Nephron (organoid): ENCODE data around the gene SMYD1.

Experiments used
- H3K27ac Mint-ChIP-seq, 3 experiments: 2 replicates each; pipeline ENCODE4 v1.8.0; 2020; ENCODE audit warnings: mixed read lengths in 3 of 3, mild to moderate bottlenecking in 2 of 3, moderate library complexity in 1 of 3
- H3K27me3 Mint-ChIP-seq: 2 replicates; pipeline ENCODE4 v1.8.0; 2021; ENCODE audit warnings: low read depth, mild to moderate bottlenecking, moderate library complexity, mixed read lengths
- H3K36me3 Mint-ChIP-seq: 2 replicates; pipeline ENCODE4 v1.8.0; 2020; ENCODE audit warnings: low read depth, mixed read lengths
- H3K4me1 Mint-ChIP-seq: 2 replicates; pipeline ENCODE4 v1.8.0; 2020; ENCODE audit warnings: mixed read lengths
- H3K4me3 Mint-ChIP-seq, 3 experiments: 2 replicates each; pipeline ENCODE4 v1.8.0; 2020; ENCODE audit warnings: mild to moderate bottlenecking in 3 of 3, mixed read lengths in 3 of 3, moderate library complexity in 2 of 3
- H3K9me3 Mint-ChIP-seq: 2 replicates; pipeline ENCODE4 v1.8.0; 2020; ENCODE audit warnings: mixed read lengths
- TF ChIP-seq, protein P1 (sequence below), 3 experiments: fragments of 200-600 bp; sonication (generic); IDR thresholded peaks; one replicate each; pipeline ENCODE4 v1.5.0; 2021; ENCODE audit warnings: antibody characterized with exemption in 3 of 3; ENCODE audit not compliant: unreplicated experiment in 3 of 3

SMYD1 gene

DNA sequence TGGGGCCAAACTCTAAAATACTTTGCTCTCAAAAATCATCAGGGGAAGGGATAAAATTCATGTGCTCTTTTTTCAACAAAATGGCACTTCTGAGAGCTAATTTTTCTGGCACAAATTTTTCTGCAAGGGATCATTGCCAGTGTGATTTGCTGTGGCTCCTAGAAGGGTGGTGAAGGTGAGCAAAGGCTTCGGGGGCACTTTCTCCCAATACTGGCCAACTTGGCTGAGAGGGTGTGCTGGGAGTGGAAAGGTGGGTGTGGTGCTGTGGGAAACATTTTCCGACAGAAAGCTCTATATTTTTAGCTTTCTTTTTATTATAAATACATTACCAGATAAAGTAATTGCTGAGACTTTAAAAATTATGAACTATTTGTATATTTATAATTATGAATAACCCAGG lies 419 bp downstream of the SMYD1 start:
- TF ChIP-seq, protein P1, sequence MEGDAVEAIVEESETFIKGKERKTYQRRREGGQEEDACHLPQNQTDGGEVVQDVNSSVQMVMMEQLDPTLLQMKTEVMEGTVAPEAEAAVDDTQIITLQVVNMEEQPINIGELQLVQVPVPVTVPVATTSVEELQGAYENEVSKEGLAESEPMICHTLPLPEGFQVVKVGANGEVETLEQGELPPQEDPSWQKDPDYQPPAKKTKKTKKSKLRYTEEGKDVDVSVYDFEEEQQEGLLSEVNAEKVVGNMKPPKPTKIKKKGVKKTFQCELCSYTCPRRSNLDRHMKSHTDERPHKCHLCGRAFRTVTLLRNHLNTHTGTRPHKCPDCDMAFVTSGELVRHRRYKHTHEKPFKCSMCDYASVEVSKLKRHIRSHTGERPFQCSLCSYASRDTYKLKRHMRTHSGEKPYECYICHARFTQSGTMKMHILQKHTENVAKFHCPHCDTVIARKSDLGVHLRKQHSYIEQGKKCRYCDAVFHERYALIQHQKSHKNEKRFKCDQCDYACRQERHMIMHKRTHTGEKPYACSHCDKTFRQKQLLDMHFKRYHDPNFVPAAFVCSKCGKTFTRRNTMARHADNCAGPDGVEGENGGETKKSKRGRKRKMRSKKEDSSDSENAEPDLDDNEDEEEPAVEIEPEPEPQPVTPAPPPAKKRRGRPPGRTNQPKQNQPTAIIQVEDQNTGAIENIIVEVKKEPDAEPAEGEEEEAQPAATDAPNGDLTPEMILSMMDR (IDR thresholded peaks at IDR 0.05; ENCODE audit: unreplicated experiment in 3 of 3): no peak
- Mint-ChIP-seq H3K4me1 (peaks cover 17% of the 10 kb centered on the region), H3K27me3 (no peaks in the 10 kb centered on the region), H3K36me3 (no peaks in the 10 kb centered on the region), H3K4me3 (peak overlapping the region; percentile 36 to 90 (median 83)), H3K9me3 (no peaks in the 10 kb centered on the region), H3K27ac (peak overlapping the region; percentile 74 to 85 (median 83))

DNA sequence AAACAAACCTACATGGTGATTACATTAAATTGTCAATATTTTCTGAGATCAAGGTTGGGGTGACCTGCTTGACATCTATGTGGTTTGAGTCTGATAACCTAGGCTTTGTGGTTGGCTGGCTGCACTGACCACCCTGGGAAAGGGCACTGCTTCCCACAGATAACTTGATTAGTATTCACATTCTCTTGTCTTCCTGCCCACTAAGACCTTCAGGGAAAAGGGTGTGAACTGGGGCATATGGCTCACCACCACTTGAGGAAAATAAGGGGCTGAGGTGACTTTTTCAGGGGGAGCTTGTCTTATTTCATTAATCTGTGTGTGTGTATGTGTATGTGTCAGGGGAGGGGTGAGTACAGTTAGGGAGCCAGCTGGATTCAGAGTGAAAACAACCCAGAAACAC lies 1.5 kb downstream of the SMYD1 start:
- Mint-ChIP-seq H3K27me3 (no peaks in the 10 kb centered on the region), H3K27ac (peak overlapping the region in 1 of 3 experiments; percentile 9), H3K4me3 (peak overlapping the region; percentile 1 to 90 (median 67)), H3K4me1 (peaks cover 17% of the 10 kb centered on the region), H3K36me3 (no peaks in the 10 kb centered on the region), H3K9me3 (no peaks in the 10 kb centered on the region)
- TF ChIP-seq, protein P1 (IDR thresholded peaks at IDR 0.05; ENCODE audit: unreplicated experiment in 3 of 3): no peak

DNA sequence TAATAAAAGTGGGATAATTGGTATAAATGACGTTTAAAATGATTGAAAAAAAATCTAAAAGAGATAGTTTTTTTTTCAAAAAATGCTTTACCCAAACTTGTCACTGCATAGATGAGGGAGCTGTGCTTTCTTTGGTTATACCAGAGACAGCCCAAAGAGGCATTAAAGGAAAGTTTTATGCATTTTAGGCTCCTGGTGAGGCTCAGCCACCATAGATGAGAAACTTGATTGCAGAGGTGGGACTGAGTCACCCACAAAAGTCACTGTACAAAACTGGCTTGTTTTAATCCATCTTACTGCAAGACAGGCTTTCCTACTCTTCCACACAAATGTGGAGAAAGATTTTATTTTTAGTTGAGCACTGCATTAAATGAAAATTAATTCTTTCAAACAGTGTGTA lies 2.4 kb downstream of the SMYD1 start:
- no peaks in the 10 kb centered on the region for H3K9me3 Mint-ChIP-seq
- H3K27me3 Mint-ChIP-seq: no peaks in the 10 kb centered on the region
- no peak overlapping the region for H3K27ac Mint-ChIP-seq
- H3K4me3 Mint-ChIP-seq: peak overlapping the region in 1 of 3 experiments; percentile 90
- TF ChIP-seq, protein P1 (IDR thresholded peaks at IDR 0.05; ENCODE audit: unreplicated experiment in 3 of 3): no peak
- peaks cover 24% of the 10 kb centered on the region for H3K4me1 Mint-ChIP-seq
- H3K36me3 Mint-ChIP-seq: no peaks in the 10 kb centered on the region

DNA sequence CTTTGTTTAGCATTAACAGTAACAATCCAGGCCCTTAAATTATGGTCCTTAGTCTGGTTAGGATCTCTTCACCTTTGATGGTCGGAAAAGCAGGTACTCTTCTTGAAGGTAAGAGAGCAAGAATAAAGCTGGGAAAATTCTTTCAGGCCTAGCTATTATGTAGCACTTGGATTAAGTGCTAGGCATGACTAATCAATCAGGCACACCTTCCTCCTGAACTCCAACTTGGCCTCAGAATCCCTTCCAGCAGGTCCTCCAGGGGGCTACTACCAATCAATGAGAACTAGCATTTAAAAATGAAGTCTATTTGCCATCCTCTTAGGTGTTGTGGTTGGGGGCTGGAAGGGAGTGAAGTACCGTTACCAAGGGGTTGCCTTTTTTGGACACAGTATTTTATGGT lies 3.7 kb downstream of the SMYD1 start:
- Mint-ChIP-seq H3K36me3 (no peaks in the 10 kb centered on the region), H3K27me3 (no peaks in the 10 kb centered on the region), H3K27ac (no peak overlapping the region), H3K9me3 (no peaks in the 10 kb centered on the region), H3K4me3 (peak overlapping the region in 1 of 3 experiments; percentile 61), H3K4me1 (peaks cover 26% of the 10 kb centered on the region)
- TF ChIP-seq, protein P1 (IDR thresholded peaks at IDR 0.05; ENCODE audit: unreplicated experiment in 3 of 3): no peak

DNA sequence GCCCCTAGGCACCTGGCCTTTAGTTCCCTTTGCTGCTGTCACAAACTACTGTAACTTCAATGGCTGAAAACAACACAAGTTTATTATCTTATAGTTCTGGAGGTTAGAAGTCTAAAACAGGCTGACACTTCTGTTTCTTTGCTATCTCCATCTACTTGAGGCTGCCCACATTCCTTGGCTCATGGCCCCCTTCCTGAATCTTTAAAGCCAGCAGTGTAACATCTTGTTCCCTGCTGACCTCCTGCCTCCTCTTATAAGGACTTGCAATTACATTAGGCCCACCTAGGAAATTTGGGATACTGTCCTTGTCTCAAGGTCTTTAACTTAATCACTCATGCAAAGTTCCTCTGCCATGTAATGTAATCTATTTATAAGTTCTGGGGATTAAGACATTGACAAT lies 6.5 kb downstream of the SMYD1 start:
- H3K9me3 Mint-ChIP-seq: no peaks in the 10 kb centered on the region
- H3K4me1 Mint-ChIP-seq: peaks cover 25% of the 10 kb centered on the region
- no peaks in the 10 kb centered on the region for H3K36me3 Mint-ChIP-seq
- TF ChIP-seq, protein P1 (IDR thresholded peaks at IDR 0.05; ENCODE audit: unreplicated experiment in 3 of 3): no peak
- no peaks in the 10 kb centered on the region for H3K27me3 Mint-ChIP-seq
- H3K27ac Mint-ChIP-seq: no peak overlapping the region
- no peak overlapping the region for H3K4me3 Mint-ChIP-seq

DNA sequence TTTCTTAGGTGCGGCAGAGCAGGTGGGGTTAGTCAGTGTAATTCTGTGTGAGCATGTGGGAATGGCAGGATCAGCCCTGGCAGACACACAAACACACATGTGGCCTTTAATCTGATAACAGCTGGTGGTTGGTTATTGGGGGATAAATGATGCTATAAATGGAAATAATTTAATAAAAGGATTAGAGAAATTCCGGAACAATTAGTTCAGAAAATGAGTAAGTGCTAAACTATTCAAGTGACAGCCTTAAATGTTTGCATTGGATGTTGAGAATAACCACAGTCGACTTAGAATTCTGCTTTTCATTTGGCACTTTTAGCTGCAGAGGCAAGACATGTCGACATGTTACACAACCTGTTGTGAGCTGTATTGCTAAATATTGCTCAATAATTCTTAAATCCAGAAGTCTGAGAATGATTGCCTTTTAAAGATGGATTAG lies 7.2 kb downstream of the SMYD1 start:
- Mint-ChIP-seq H3K4me3 (peak overlapping the region in 1 of 3 experiments; percentile 39), H3K36me3 (no peaks in the 10 kb centered on the region), H3K9me3 (no peaks in the 10 kb centered on the region), H3K27me3 (no peaks in the 10 kb centered on the region), H3K27ac (no peak overlapping the region), H3K4me1 (peaks cover 25% of the 10 kb centered on the region)
- TF ChIP-seq, protein P1 (IDR thresholded peaks at IDR 0.05; ENCODE audit: unreplicated experiment in 3 of 3): no peak
